GM18873 (cell line): ENCODE data around the gene UNC5B.

ENCODE experiments used
- ATAC-seq: cut with Tn5 transposase; IDR thresholded peaks from one replicate; pipeline ENCODE4 v1.9.1; 2021; ENCODE audit warnings: mild to moderate bottlenecking, moderate library complexity, moderate number of reproducible peaks; ENCODE audit not compliant: unreplicated experiment, low FRiP score

UNC5B gene

GRCh38 chr10:71237843-71238623, 25.7 kb downstream of the UNC5B start:
- ATAC-seq, result no peak

DNA sequence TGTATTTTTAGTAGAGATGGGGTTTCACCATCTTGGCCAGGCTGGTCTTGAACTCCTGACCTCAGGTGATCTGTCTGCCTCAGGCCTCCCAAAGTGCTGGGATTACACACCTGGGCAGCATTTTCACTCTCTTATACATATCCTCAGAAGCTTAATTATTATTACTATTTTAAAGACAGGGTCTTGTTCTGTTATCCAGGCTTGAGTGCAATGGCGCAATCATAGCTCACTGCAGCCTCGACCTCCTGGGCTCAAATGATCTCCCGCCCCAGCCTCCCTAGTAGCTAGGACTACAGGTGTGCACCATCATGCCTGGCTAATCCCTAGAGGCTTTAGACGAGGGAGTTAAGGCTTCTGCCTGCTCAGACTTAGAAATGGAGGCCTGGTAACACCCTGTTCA, 26.3 kb downstream of the UNC5B start:
- no peak for ATAC-seq

GRCh38 chr10:71239131-71239915, 27.0 kb downstream of the UNC5B start:
- ATAC-seq, result no peak

DNA sequence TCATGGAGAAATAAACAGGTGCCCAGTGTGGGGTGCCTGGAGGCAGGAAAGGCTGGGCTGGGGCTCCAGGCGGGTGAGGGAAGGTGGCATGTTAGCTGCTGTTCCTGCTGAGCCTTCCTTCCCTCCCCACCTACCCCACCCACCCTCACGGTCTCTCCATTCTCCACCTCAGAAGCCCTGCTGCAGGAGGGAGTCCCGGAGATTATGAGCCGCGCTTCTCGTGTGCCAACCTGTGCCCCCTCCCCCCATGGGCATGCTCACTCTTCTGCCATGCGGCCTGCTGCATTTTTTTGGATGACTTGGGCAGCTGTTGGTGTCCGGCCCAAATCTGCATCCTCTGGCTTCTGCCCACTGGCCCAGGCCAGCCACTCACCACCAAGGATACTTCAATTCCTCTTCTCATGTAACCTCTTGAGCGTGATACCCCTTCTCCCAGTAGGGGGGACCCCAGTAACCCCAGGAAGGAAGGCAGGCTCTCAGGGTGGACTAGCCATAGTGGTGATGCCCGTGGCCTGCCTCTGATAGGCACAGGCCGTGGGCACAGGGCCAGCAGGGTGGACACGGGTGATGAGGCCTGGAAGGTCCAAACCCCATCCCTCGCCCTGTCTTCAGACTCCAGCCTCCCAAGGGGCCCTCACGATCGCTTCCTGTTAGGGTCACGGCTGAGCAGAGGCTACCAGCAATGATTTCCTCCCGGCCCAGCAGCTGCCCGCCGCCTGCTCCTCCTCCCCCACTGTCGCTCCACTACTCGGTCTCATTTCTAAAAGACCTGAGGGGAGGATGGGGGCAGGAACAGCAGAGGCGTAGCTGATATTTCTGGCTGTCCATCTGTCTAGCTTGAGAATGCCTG, 27.8 kb downstream of the UNC5B start:
- ATAC-seq, result no peak

DNA sequence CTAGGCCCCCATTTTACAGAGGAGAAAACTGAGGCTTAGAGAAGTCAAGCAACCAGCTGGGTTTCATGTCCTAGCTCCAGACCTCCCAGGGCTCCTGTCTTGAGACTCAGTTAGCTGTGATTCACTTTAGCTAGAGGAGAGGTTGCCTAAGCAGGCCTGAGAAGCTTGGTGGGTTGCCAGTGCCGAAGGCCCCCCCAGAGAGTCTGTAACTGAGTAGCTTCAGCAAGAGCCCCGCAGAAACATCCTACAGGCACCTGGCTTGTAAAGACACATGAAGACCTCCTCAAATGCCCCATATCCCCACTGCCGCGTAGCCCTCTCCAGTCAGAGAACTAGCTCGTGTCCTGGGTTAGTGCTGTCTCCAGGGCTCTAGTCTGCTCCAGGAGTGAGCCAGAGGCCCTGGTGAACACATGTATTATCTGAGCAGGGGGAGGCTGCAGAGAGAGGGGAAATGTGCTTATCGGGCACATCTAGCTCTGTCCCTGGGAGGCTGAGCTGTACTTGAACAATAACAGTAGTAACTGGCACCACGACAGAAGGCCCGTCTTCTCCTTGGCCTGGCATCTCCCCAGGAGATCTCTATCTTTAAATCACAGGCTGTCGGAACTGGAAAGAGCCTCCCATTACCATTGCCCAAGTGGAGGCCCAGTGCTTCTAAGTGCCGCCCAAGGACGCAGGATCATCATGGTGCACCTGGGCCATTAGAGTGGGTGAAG, 28.9 kb downstream of the UNC5B start:
- ATAC-seq, result no peak

DNA sequence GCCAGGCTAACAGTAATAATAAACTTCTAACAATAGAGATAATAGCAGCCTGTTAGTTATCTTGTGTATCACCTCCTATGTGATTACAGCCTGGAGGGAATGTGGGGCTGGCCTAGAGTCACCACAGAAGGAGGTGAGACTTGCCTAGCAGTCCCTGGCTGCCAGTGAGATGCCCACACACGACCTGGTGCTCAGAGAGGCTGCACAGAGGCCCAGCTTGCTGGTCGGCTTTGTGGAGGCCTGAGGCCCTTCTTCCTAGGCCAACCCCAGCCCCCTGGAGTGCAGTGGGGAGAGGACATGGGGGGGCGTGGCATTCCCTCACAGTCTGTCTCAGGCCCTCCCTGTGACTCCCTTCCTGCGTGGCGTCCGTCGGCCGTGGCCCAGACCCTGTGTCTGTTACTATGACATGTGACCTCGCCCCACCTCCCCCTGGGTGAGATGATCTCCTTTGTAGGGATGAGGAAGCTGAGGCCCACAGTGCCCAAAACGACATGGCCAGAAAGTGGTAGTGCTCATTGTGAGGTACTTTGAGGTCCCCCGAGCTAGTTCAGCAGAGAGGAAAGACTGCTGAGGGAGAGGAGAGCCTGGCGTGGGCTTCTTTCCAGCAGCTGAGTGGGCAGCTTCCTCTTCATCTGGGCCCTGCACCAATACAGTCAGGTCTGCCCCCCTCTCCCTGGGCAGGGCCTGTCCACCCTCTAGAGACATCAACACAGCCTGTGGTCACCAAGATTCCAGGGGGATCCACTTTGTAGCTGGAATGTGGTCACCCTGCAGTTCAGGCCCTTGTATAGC, 29.7 kb downstream of the UNC5B start:
- ATAC-seq, result no peak

DNA sequence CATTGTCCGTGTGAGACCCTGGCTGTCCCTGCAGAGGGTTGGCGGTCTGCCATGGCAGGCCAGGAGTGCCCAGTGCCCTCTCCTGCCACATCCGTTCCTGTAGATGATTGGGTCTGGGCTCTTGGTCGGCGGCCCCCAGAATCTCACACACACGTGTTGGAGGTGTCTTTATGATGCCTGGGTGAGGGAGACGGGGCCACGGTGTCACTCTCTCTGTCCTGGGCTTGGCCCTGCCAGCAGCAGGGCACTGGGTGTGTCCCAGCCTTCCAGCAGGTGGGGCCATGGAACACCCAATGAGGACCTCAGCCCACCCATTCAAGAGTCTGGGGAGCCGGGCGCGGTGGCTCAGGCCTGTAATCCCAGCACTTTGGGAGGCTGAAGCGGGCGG, 30.2 kb downstream of the UNC5B start:
- ATAC-seq, result no peak

- ATAC-seq, result no peak
Measured at GRCh38 chr10:71243756-71244395, 31.5 kb downstream of the UNC5B start.

GRCh38 chr10:71244431-71245419, 32.4 kb downstream of the UNC5B start:
- no peak for ATAC-seq

GRCh38 chr10:71245420-71246325, 33.3 kb downstream of the UNC5B start:
- ATAC-seq, result no peak

- ATAC-seq, result no peak
Measured at GRCh38 chr10:71246591-71247413, 34.4 kb downstream of the UNC5B start.

GRCh38 chr10:71247414-71247705, 35.0 kb downstream of the UNC5B start:
- ATAC-seq, result no peak

GRCh38 chr10:71247804-71248203, 35.4 kb downstream of the UNC5B start:
- no peak for ATAC-seq

GRCh38 chr10:71248210-71248609, 35.8 kb downstream of the UNC5B start:
- no peak for ATAC-seq

DNA sequence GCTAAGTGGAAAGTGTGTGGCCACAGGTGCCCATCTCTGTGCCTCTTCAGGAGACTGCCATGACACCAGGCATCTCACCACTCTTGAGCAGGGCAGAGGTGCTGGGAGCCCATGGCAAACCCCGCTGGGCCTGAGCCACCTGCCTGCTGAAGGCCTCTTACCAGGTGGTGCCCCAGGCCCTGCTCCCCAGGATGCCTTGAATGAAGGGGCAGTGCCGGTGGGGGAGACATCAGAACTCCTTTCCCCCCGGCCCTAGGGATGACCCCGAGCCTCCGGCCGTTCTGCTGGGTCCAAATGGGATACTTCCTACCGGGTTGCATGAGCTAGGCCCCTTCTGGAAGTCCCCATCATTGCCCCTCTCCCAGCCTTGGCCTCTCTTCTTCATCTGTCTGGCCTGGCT, 37.6 kb downstream of the UNC5B start:
- no peak for ATAC-seq

DNA sequence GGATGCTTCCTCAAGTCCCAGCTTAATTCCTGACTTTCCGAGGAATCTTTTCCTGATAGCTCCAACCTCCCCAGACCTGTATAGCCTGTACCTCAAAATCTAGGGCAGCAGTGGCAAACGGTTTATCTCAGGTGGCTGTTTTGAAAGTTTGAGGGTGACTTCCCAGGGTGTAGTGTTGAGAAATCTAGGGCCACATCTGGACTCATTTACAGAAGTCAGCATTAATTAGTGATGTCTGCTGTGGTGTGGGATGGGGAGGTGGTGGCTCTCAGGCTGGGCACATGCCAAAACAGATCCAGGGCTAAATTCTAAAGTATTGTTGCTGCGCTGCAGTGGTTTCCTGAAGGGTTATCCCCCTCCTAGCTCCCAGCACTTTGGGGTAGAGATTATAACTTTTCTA, 38.0 kb downstream of the UNC5B start:
- ATAC-seq, result no peak
